ENCODE measurements around the gene KCNIP4.

Gene KCNIP4

GRCh38 chr4:21901281-21901680 is 47.3 kb downstream of the KCNIP4 start:
- H3K9me3 ChIP-seq, result no peaks in the 10 kb centered on the region
- H3K4me1 ChIP-seq (ENCODE audit: control insufficient read depth in 1 of 2, insufficient read depth in 1 of 2, low read depth in 1 of 2, low read length in 1 of 2), result no peaks in the 10 kb centered on the region
- no peaks in the 10 kb centered on the region for H3K27me3 ChIP-seq
- H3K36me3 ChIP-seq, result no peaks in the 10 kb centered on the region
- no peak overlapping the region for H3K4me3 ChIP-seq (ENCODE audit: low read depth in 1 of 2, low read length in 1 of 2)
- no peak overlapping the region for H3K27ac ChIP-seq
- TF ChIP-seq, protein P1, sequence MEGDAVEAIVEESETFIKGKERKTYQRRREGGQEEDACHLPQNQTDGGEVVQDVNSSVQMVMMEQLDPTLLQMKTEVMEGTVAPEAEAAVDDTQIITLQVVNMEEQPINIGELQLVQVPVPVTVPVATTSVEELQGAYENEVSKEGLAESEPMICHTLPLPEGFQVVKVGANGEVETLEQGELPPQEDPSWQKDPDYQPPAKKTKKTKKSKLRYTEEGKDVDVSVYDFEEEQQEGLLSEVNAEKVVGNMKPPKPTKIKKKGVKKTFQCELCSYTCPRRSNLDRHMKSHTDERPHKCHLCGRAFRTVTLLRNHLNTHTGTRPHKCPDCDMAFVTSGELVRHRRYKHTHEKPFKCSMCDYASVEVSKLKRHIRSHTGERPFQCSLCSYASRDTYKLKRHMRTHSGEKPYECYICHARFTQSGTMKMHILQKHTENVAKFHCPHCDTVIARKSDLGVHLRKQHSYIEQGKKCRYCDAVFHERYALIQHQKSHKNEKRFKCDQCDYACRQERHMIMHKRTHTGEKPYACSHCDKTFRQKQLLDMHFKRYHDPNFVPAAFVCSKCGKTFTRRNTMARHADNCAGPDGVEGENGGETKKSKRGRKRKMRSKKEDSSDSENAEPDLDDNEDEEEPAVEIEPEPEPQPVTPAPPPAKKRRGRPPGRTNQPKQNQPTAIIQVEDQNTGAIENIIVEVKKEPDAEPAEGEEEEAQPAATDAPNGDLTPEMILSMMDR (IDR thresholded peaks at IDR 0.05), result no peak

- no peak overlapping the region for H3K27ac ChIP-seq
- no peaks in the 10 kb centered on the region for H3K4me1 ChIP-seq (ENCODE audit: control insufficient read depth in 1 of 2, insufficient read depth in 1 of 2, low read depth in 1 of 2, low read length in 1 of 2)
- H3K4me3 ChIP-seq (ENCODE audit: low read depth in 1 of 2, low read length in 1 of 2), result no peak overlapping the region
- H3K27me3 ChIP-seq, result no peaks in the 10 kb centered on the region
- no peaks in the 10 kb centered on the region for H3K9me3 ChIP-seq
- no peaks in the 10 kb centered on the region for H3K36me3 ChIP-seq
- TF ChIP-seq, protein P1 (IDR thresholded peaks at IDR 0.05), result no peak
Observed at GRCh38 chr4:21900211-21900610, 48.4 kb downstream of the KCNIP4 start.

GRCh38 chr4:21898101-21898500 is 50.5 kb downstream of the KCNIP4 start:
- no peaks in the 10 kb centered on the region for H3K4me1 ChIP-seq (ENCODE audit: control insufficient read depth in 1 of 2, insufficient read depth in 1 of 2, low read depth in 1 of 2, low read length in 1 of 2)
- H3K27ac ChIP-seq, result no peak overlapping the region
- H3K27me3 ChIP-seq, result no peaks in the 10 kb centered on the region
- TF ChIP-seq, protein P1 (IDR thresholded peaks at IDR 0.05), result no peak
- H3K9me3 ChIP-seq, result no peaks in the 10 kb centered on the region
- no peaks in the 10 kb centered on the region for H3K36me3 ChIP-seq
- no peak overlapping the region for H3K4me3 ChIP-seq (ENCODE audit: low read depth in 1 of 2, low read length in 1 of 2)

DNA sequence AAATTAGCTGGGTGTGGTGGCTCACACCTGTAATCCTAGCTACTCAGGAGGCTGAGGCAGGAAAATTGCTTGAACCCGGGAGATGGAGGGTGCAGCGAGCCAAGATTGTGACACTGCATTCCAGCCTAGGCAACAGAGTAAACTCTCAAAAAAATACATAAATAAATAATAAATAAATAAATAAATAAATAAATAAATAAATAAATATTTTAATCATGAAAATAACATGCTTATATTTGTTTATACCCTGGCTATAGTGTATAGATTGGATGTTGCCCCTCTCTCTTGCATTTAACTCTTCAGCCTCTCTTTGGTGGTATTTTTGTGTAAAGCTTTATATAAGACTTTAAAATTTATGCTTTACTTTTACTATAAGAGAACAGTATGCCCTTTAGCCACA is 51.8 kb downstream of the KCNIP4 start:
- no peak overlapping the region for H3K4me3 ChIP-seq (ENCODE audit: low read depth in 1 of 2, low read length in 1 of 2)
- TF ChIP-seq, protein P1 (IDR thresholded peaks at IDR 0.05), result no peak
- no peaks in the 10 kb centered on the region for H3K9me3 ChIP-seq
- H3K27ac ChIP-seq, result no peak overlapping the region
- no peaks in the 10 kb centered on the region for H3K27me3 ChIP-seq
- no peaks in the 10 kb centered on the region for H3K36me3 ChIP-seq
- H3K4me1 ChIP-seq (ENCODE audit: control insufficient read depth in 1 of 2, insufficient read depth in 1 of 2, low read depth in 1 of 2, low read length in 1 of 2), result no peaks in the 10 kb centered on the region

GRCh38 chr4:21893136-21893535 is 55.4 kb downstream of the KCNIP4 start:
- Histone ChIP-seq H3K9me3 (no peaks in the 10 kb centered on the region), H3K27me3 (no peaks in the 10 kb centered on the region), H3K4me3 (ENCODE audit: low read depth in 1 of 2, low read length in 1 of 2) (no peak overlapping the region), H3K4me1 (ENCODE audit: control insufficient read depth in 1 of 2, insufficient read depth in 1 of 2, low read depth in 1 of 2, low read length in 1 of 2) (no peaks in the 10 kb centered on the region), H3K36me3 (no peaks in the 10 kb centered on the region), H3K27ac (no peak overlapping the region)
- TF ChIP-seq, protein P1 (IDR thresholded peaks at IDR 0.05), result no peak

DNA sequence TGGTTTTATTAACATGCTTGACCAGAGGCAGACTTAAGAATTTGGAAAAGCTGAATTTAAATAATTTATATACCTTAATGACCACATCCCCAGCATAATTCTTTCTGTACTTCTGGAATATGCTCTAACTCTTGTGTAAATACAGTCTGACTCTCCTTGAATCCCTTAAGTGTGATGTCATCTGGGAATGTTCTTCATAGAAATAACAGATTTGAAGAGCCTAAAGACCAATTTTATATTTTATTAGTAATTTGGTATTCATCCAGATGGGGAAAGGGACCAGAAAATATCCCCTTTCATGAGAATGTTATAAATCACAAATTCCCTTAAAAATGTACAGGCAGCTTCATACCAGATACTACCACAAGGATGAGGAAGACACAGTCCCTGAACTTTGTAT is 58.3 kb downstream of the KCNIP4 start:
- no peak overlapping the region for H3K27ac ChIP-seq
- no peak overlapping the region for H3K4me3 ChIP-seq (ENCODE audit: low read depth in 1 of 2, low read length in 1 of 2)
- no peaks in the 10 kb centered on the region for H3K4me1 ChIP-seq (ENCODE audit: control insufficient read depth in 1 of 2, insufficient read depth in 1 of 2, low read depth in 1 of 2, low read length in 1 of 2)
- no peaks in the 10 kb centered on the region for H3K27me3 ChIP-seq
- TF ChIP-seq, protein P1 (IDR thresholded peaks at IDR 0.05), result no peak
- H3K36me3 ChIP-seq, result no peaks in the 10 kb centered on the region
- H3K9me3 ChIP-seq, result no peaks in the 10 kb centered on the region

Measured in neutrophil (primary cell).